ENCODE results near the gene RPP30.

The RPP30 gene

GRCh38 chr10:90947030-90947960 lies 75.5 kb downstream of the RPP30 start:
- DNase-seq = no peak
